Activated naive CD8-positive, alpha-beta T cell treated with anti-CD3 and anti-CD28 coated beads, Interleukin-2, amount 50 U/mL, for 24 hours (primary cell): ENCODE measurements around the gene ZNF45.

Experiments used
- ATAC-seq: fragments of 150-1000 bp; cut with Tn5 transposase; one replicate; pipeline ENCODE4 v1.10.0; 2021
- DNase-seq: peaks from one replicate; pipeline ENCODE4 v3.0.0; 2021
- H3K27ac Mint-ChIP-seq: one replicate; pipeline ENCODE4 v1.8.0; 2021; ENCODE audit warnings: mild to moderate bottlenecking, mixed read lengths
- H3K27me3 Mint-ChIP-seq: one replicate; pipeline ENCODE4 v1.8.0; 2021; ENCODE audit warnings: mixed read lengths
- H3K36me3 Mint-ChIP-seq: one replicate; pipeline ENCODE4 v1.8.0; 2021; ENCODE audit warnings: low read depth, mixed read lengths
- H3K4me1 Mint-ChIP-seq: one replicate; pipeline ENCODE4 v1.8.0; 2021; ENCODE audit warnings: mixed read lengths
- H3K4me3 Mint-ChIP-seq: one replicate; pipeline ENCODE4 v1.8.0; 2021; ENCODE audit warnings: mild to moderate bottlenecking, moderate library complexity, mixed read lengths
- H3K9me3 Mint-ChIP-seq: one replicate; pipeline ENCODE4 v1.8.0; 2021; ENCODE audit warnings: mixed read lengths

ZNF45 gene

DNA sequence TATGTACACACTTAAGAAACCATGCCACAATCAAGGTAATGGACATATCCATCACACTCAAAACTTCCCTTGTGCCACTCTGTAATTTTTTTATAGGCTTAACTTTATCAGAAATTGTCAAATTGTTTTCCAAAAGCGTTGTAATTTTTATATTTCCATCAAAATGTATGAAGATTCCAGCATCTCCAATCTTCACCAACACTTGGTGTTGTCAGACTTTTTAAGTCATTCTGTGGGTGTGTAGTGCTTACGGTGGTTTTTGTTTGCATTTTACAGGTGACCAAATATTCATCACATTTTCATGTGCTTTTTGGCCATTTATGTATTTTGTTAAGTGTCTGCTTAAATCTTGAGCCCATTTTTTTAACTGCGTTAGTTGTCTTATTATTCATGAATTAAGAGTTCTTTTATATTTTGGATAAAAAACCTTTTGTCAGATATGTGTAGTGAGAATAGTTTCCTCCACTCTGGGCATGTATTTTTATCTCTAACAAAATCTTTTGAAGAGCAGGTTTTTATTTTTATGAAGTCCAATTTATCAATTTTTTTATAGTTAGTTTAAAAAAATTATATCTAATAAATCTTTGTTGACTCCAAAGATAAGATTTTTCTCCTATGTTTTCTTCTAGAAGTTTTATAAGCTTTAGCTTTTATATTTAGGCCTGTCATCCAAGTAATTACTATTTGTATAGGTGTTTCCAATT is 4.6 kb upstream of the ZNF45 start:
- H3K27me3 Mint-ChIP-seq = peaks cover 5% of the 10 kb centered on the region
- no peak overlapping the region for H3K4me3 Mint-ChIP-seq
- H3K9me3 Mint-ChIP-seq = peaks cover 24% of the 10 kb centered on the region
- no peak overlapping the region for H3K27ac Mint-ChIP-seq
- peaks cover 3% of the 10 kb centered on the region for H3K4me1 Mint-ChIP-seq
- no peak for DNase-seq
- no peak for ATAC-seq
- peaks cover 2% of the 10 kb centered on the region for H3K36me3 Mint-ChIP-seq

DNA sequence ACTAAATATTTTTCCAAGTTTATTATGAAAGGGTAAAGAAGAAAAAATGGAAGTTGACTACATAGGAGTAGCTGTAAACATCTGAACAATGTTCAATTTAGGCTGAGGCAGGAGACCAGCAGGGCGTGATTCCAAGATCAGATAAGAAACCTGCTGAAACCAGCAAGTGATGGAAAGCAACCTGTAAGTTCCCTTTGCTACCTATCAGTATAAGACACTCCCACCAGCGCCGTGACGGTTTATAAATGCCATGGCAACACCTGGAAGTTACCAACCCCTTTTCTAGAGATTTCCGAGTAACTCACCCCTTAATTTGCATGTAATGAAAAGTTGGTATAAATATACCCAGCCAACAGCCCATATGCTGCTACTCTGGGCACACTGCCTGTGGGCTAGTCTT is 1.1 kb upstream of the ZNF45 start:
- Mint-ChIP-seq H3K36me3 (peaks cover 26% of the 10 kb centered on the region), H3K9me3 (peaks cover 16% of the 10 kb centered on the region), H3K4me3 (no peak overlapping the region), H3K4me1 (peaks cover 16% of the 10 kb centered on the region), H3K27me3 (no peaks in the 10 kb centered on the region), H3K27ac (no peak overlapping the region)
- no peak for ATAC-seq
- DNase-seq = no peak

DNA sequence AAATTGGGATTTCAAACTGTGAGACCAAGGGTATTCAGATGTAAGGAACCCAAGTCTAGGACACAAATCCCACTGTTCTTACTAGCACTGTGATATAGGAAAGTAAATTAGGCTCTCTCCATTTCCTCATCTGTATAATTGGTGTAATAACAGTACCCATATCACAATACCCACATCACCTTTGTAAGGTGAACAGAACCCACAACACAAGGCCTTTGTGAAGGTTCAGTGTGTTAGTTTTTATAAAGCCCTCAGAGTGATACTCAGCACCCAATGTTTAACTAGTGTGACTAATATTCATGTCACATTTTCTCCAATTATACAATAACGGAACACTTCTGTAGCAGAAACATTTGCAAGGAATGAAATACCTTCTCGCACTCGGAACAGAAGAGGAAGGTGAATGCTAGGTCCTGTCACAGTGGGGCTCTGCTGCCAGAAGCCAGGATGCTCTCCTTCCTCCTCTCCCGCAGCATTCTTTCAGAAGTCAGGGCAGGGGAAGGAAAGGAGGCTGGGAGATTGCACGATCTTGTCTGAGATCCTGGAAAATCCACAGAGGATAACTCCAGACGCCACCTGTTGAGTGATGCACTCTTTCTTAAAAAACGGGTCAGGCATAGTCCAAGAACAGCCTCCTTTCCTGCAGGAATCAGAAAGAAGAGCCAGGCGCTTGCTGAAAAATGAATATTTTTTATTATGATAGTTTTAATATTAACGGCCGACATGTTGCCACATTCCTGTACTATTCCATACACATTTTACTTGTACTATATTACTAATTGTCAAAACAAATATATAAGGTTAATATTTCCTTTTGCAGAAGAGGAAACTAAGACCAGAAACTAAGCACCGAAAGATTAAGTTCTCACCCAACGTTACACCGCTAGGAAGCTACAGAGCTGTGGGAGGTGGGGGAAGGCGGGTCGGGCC is 762 bp downstream of the ZNF45 start:
- peaks cover 6% of the 10 kb centered on the region for H3K9me3 Mint-ChIP-seq
- peaks cover 39% of the 10 kb centered on the region for H3K36me3 Mint-ChIP-seq
- peak overlapping the region; percentile 87 for H3K27ac Mint-ChIP-seq
- no peak for DNase-seq
- peaks cover 16% of the 10 kb centered on the region for H3K4me1 Mint-ChIP-seq
- peak overlapping the region; percentile 90 for H3K4me3 Mint-ChIP-seq
- ATAC-seq = no peak
- H3K27me3 Mint-ChIP-seq = no peaks in the 10 kb centered on the region

DNA sequence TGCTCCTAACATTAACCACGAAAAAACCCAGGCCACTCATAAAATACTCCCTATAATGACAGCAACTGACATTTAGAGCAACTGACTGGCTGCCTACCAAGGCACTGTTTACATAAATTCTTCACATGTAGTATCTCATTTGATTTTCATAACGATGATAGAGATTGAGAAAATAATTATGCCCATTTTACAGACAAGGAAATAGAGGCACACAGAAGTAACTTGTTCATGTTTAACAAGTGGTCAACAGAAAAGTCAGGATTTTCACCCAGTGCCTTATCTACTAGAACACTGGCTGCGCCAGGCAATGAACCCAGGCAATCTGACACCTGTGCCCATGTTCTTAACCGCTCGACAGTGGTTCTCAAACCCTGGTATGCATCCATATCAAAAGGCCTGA is 6.3 kb downstream of the ZNF45 start:
- H3K27me3 Mint-ChIP-seq = no peaks in the 10 kb centered on the region
- H3K27ac Mint-ChIP-seq = no peak overlapping the region
- H3K36me3 Mint-ChIP-seq = peaks cover 91% of the 10 kb centered on the region
- H3K9me3 Mint-ChIP-seq = peaks cover 18% of the 10 kb centered on the region
- H3K4me1 Mint-ChIP-seq = peaks cover 7% of the 10 kb centered on the region
- no peak for DNase-seq
- H3K4me3 Mint-ChIP-seq = no peak overlapping the region
- no peak for ATAC-seq

GRCh38 chr19:43923875-43924274 is 11.2 kb downstream of the ZNF45 start:
- H3K27ac Mint-ChIP-seq = no peak overlapping the region
- peaks cover 55% of the 10 kb centered on the region for H3K9me3 Mint-ChIP-seq
- H3K4me1 Mint-ChIP-seq = no peaks in the 10 kb centered on the region
- no peaks in the 10 kb centered on the region for H3K27me3 Mint-ChIP-seq
- DNase-seq (no peak), ATAC-seq (no peak)
- H3K36me3 Mint-ChIP-seq = peaks cover 96% of the 10 kb centered on the region
- H3K4me3 Mint-ChIP-seq = no peak overlapping the region

- ATAC-seq (no peak), DNase-seq (no peak)
- H3K9me3 Mint-ChIP-seq = peaks cover 79% of the 10 kb centered on the region
- H3K27me3 Mint-ChIP-seq = no peaks in the 10 kb centered on the region
- no peak overlapping the region for H3K4me3 Mint-ChIP-seq
- no peak overlapping the region for H3K27ac Mint-ChIP-seq
- peaks cover 76% of the 10 kb centered on the region for H3K36me3 Mint-ChIP-seq
- no peaks in the 10 kb centered on the region for H3K4me1 Mint-ChIP-seq
These were observed 21.0 kb downstream of the ZNF45 start for GRCh38 chr19:43914051-43914450.

GRCh38 chr19:43913383-43913782 is 21.7 kb downstream of the ZNF45 start:
- H3K9me3 Mint-ChIP-seq = peaks cover 77% of the 10 kb centered on the region
- ATAC-seq = no peak
- DNase-seq = no peak
- H3K27ac Mint-ChIP-seq = no peak overlapping the region
- peaks cover 72% of the 10 kb centered on the region for H3K36me3 Mint-ChIP-seq
- H3K4me3 Mint-ChIP-seq = no peak overlapping the region
- H3K27me3 Mint-ChIP-seq = no peaks in the 10 kb centered on the region
- no peaks in the 10 kb centered on the region for H3K4me1 Mint-ChIP-seq

DNA sequence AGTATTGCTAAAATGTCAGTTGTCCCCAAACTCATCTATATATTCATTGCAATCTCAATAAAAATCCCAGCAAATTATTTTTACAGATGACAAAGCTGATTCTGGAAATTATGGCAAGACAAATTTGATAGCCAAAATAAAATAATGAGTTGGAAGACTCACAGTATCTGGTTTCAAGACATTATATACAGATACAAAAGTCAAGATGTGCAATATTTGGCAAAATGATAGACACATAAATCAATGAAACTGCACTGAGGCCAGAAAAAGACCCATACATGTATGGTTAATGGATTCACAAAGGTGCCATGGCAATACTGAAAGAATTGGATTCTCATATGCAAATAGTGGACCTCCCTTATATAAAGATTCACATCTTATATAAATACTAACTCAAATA is 24.2 kb downstream of the ZNF45 start:
- no peaks in the 10 kb centered on the region for H3K4me1 Mint-ChIP-seq
- H3K4me3 Mint-ChIP-seq = no peak overlapping the region
- H3K27ac Mint-ChIP-seq = no peak overlapping the region
- H3K36me3 Mint-ChIP-seq = peaks cover 56% of the 10 kb centered on the region
- H3K27me3 Mint-ChIP-seq = no peaks in the 10 kb centered on the region
- no peak for DNase-seq
- H3K9me3 Mint-ChIP-seq = peaks cover 85% of the 10 kb centered on the region
- no peak for ATAC-seq

DNA sequence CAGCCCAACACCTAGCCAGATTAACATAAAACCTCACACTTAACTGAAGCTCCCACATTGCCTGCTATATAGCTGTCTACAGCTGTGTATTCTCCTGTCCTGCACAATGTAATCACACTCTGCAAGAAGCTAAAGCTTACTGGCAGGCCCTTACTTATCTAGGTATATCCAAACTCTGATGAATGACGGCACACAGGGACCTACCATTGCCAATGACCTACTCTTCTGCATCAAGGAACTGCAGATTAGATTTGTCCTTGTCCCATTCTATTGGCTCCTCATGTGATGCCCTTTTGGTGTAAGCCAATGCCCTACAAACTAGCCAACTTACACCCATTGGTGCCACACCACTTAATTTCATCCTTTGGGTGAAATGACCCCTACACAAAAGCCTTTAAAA is 26.4 kb downstream of the ZNF45 start:
- DNase-seq (no peak), ATAC-seq (no peak)
- H3K27me3 Mint-ChIP-seq = no peaks in the 10 kb centered on the region
- peaks cover 81% of the 10 kb centered on the region for H3K9me3 Mint-ChIP-seq
- no peak overlapping the region for H3K4me3 Mint-ChIP-seq
- no peaks in the 10 kb centered on the region for H3K4me1 Mint-ChIP-seq
- H3K36me3 Mint-ChIP-seq = peaks cover 47% of the 10 kb centered on the region
- no peak overlapping the region for H3K27ac Mint-ChIP-seq

DNA sequence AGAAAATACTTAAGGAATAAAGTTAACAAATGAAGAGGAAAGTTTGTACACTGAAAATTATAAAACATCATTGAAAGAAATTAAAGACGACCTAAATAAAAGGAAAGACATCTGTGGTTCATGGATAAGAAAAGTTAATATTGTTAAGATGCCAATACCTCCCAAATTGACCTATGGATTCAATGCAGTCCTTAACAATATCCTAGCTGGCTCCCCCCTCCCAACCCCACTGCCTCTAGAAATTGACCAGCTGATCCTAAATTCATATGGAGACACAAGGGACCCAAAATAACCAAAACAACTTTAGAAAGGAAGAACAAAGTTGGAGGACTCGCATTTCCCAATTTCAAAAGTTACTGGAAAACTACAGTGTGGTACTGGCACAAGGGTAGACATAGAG is 28.3 kb downstream of the ZNF45 start:
- Mint-ChIP-seq H3K36me3 (peaks cover 39% of the 10 kb centered on the region), H3K4me1 (peaks cover 6% of the 10 kb centered on the region), H3K4me3 (no peak overlapping the region), H3K9me3 (peaks cover 76% of the 10 kb centered on the region), H3K27ac (no peak overlapping the region), H3K27me3 (no peaks in the 10 kb centered on the region)
- DNase-seq = no peak
- ATAC-seq = no peak

GRCh38 chr19:43905897-43906296 is 29.2 kb downstream of the ZNF45 start:
- H3K27me3 Mint-ChIP-seq = no peaks in the 10 kb centered on the region
- no peak overlapping the region for H3K4me3 Mint-ChIP-seq
- peaks cover 77% of the 10 kb centered on the region for H3K9me3 Mint-ChIP-seq
- ATAC-seq (no peak), DNase-seq (no peak)
- peaks cover 15% of the 10 kb centered on the region for H3K4me1 Mint-ChIP-seq
- no peak overlapping the region for H3K27ac Mint-ChIP-seq
- peaks cover 43% of the 10 kb centered on the region for H3K36me3 Mint-ChIP-seq

DNA sequence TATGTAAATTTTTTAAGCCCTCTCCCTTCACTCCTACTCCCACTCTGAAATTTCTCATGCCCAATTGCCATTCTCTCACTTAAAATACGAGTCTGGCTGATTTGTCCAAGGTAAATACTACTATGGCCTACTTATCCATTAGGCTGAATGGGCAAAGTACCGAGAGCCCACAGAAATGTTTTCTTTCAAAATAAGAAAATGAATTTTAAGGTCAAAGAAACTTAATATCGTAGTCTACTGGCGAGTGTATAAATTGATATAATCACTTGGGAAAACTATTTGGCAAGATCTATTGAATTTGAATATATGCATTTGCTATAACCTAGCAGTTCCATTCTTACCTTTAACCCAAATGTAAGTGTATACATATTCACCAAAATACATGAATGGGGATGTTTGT is 32.7 kb downstream of the ZNF45 start:
- no peaks in the 10 kb centered on the region for H3K27me3 Mint-ChIP-seq
- H3K36me3 Mint-ChIP-seq = peaks cover 61% of the 10 kb centered on the region
- H3K4me1 Mint-ChIP-seq = peaks cover 18% of the 10 kb centered on the region
- ATAC-seq (no peak), DNase-seq (no peak)
- H3K9me3 Mint-ChIP-seq = peaks cover 79% of the 10 kb centered on the region
- H3K4me3 Mint-ChIP-seq = peak overlapping the region; percentile 86
- H3K27ac Mint-ChIP-seq = no peak overlapping the region

GRCh38 chr19:43901395-43902390 is 33.4 kb downstream of the ZNF45 start:
- peaks cover 73% of the 10 kb centered on the region for H3K9me3 Mint-ChIP-seq
- ATAC-seq (peak; percentile 89), DNase-seq (peak; percentile 72)
- peaks cover 18% of the 10 kb centered on the region for H3K4me1 Mint-ChIP-seq
- H3K4me3 Mint-ChIP-seq = peak overlapping the region; percentile 86
- peak overlapping the region; percentile 80 for H3K27ac Mint-ChIP-seq
- no peaks in the 10 kb centered on the region for H3K27me3 Mint-ChIP-seq
- H3K36me3 Mint-ChIP-seq = peaks cover 63% of the 10 kb centered on the region

DNA sequence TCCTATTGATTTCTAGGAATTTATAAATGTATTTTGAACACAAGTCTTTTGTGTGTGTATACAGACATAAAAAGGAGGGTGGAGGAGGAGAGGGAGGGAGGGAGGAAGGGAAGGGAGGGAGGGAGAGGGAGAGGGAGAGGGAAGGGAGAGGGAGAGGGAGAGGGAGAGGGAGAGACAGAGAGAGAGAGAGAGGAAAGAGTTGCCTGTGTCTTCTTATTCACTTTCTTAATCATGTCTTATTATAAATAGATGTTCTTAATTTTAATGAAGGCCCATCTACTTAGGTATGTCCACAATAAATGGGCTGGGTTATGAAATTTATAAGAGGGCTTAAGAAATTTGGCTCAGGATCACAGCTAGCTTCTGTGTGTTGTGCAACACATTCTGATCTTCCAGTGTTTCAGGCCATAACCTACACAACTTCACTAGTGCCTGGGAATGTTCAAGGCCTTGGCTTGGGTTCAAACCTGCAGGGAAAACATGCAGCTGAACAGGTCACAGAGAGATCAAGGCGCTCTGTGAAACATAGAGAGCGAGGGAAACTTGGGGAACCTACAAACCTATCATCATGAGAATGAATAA is 39.3 kb downstream of the ZNF45 start:
- no peak for DNase-seq
- Mint-ChIP-seq H3K27ac (no peak overlapping the region), H3K4me3 (no peak overlapping the region), H3K9me3 (peaks cover 66% of the 10 kb centered on the region), H3K27me3 (no peaks in the 10 kb centered on the region), H3K4me1 (peaks cover 2% of the 10 kb centered on the region), H3K36me3 (peaks cover 43% of the 10 kb centered on the region)
- no peak for ATAC-seq
